ENCODE results near the gene IL15.

Gene IL15

GRCh38 chr4:141657550-141658250, 21.3 kb downstream of the IL15 start:
- no peak for DNase-seq (ENCODE audit: extremely low read depth, low read depth)
- TF ChIP-seq CTCF (IDR thresholded peaks at IDR 0.05; ENCODE audit: low read depth, low read length, missing control alignments): no peak
- H3K4me3 ChIP-seq (replicated peaks; ENCODE audit: low read depth, low read length): no peak overlapping the region

GRCh38 chr4:141658309-141658708, 21.9 kb downstream of the IL15 start:
- DNase-seq (ENCODE audit: extremely low read depth, low read depth): no peak
- no peak for TF ChIP-seq CTCF (IDR thresholded peaks at IDR 0.05; ENCODE audit: low read depth, low read length, missing control alignments)
- no peak overlapping the region for H3K4me3 ChIP-seq (replicated peaks; ENCODE audit: low read depth, low read length)

GRCh38 chr4:141659539-141659938, 23.2 kb downstream of the IL15 start:
- no peak overlapping the region for H3K4me3 ChIP-seq (replicated peaks; ENCODE audit: low read depth, low read length)
- no peak for DNase-seq (ENCODE audit: extremely low read depth, low read depth)

GRCh38 chr4:141660880-141661279, 24.5 kb downstream of the IL15 start:
- TF ChIP-seq CTCF (IDR thresholded peaks at IDR 0.05; ENCODE audit: low read depth, low read length, missing control alignments): no peak
- H3K4me3 ChIP-seq (replicated peaks; ENCODE audit: low read depth, low read length): no peak overlapping the region
- no peak for DNase-seq (ENCODE audit: extremely low read depth, low read depth)

More at GRCh38 chr4:141659539-141659938, 23.2 kb downstream of the IL15 start:
- TF ChIP-seq CTCF (IDR thresholded peaks at IDR 0.05; ENCODE audit: low read depth, low read length, missing control alignments): no peak

GRCh38 chr4:141668200-141668910, 32.0 kb downstream of the IL15 start:
- no peak for TF ChIP-seq CTCF (IDR thresholded peaks at IDR 0.05; ENCODE audit: low read depth, low read length, missing control alignments)
- no peak overlapping the region for H3K4me3 ChIP-seq (replicated peaks; ENCODE audit: low read depth, low read length)
- no peak for DNase-seq (ENCODE audit: extremely low read depth, low read depth)

- no peak overlapping the region for H3K4me3 ChIP-seq (replicated peaks; ENCODE audit: low read depth, low read length)
- TF ChIP-seq CTCF (IDR thresholded peaks at IDR 0.05; ENCODE audit: low read depth, low read length, missing control alignments): no peak
- no peak for DNase-seq (ENCODE audit: extremely low read depth, low read depth)
Observed at GRCh38 chr4:141669501-141669900, 33.1 kb downstream of the IL15 start.

All from HFF-Myc (cell line).